K562 (cell line): Measurements from ENCODE around the gene PURA.

Source experiments
- CC2D1A ChIP-seq: fragments of 450-650 bp; IDR thresholded peaks from 2 replicates; pipeline ENCODE4 v1.6.1; 2017; ENCODE audit warnings: mild to moderate bottlenecking
- ELF4 ChIP-seq: fragments of 450-650 bp; formaldehyde crosslinking; IDR thresholded peaks from 2 replicates; pipeline ENCODE4 v1.4.0; 2022; ENCODE audit warnings: missing genetic modification characterization
- ETV5 ChIP-seq: sonication (generic); formaldehyde crosslinking; IDR thresholded peaks from 2 replicates; pipeline ENCODE4 v1.4.0; 2020; ENCODE audit warnings: low read depth, mild to moderate bottlenecking, missing genetic modification reagents
- EZH2 ChIP-seq: IDR thresholded peaks from 2 replicates; pipeline ENCODE4 v1.6.1; 2012; ENCODE audit warnings: low read depth, mild to moderate bottlenecking, inconsistent platforms, low read length, borderline replicate concordance
- NBN ChIP-seq: fragments of 450-650 bp; IDR thresholded peaks from 2 replicates; pipeline ENCODE4 v1.6.1; 2016; ENCODE audit warnings: low read depth, mild to moderate bottlenecking
- POLR2H ChIP-seq: IDR thresholded peaks from 2 replicates; pipeline ENCODE4 v1.6.1; 2016; ENCODE audit warnings: missing genetic modification characterization, low read depth, mild to moderate bottlenecking, control low read depth, missing compliant biosample characterization, moderate library complexity
- PYGO2 ChIP-seq: fragments of 450-650 bp; IDR thresholded peaks from 2 replicates; pipeline ENCODE4 v1.6.1; 2016; ENCODE audit warnings: mild to moderate bottlenecking, missing genetic modification characterization, moderate library complexity, missing compliant biosample characterization
- ZFP36 ChIP-seq: fragments of 150-350 bp; IDR thresholded peaks from 2 replicates; pipeline ENCODE4 v1.6.1; 2018; ENCODE audit warnings: low read length, low read depth; ENCODE audit not compliant: partially characterized antibody
- TF ChIP-seq, protein P1 (sequence below): sonication (generic); formaldehyde crosslinking; IDR thresholded peaks from 2 replicates; pipeline ENCODE4 v1.8.1; 2023; ENCODE audit warnings: mild to moderate bottlenecking, missing genetic modification reagents
- TF ChIP-seq, protein P2 (sequence below): sonication (generic); formaldehyde crosslinking; IDR thresholded peaks from 2 replicates; pipeline ENCODE4 v1.8.0; 2022; ENCODE audit warnings: missing genetic modification reagents, mild to moderate bottlenecking, moderate library complexity, borderline replicate concordance

DNA sequence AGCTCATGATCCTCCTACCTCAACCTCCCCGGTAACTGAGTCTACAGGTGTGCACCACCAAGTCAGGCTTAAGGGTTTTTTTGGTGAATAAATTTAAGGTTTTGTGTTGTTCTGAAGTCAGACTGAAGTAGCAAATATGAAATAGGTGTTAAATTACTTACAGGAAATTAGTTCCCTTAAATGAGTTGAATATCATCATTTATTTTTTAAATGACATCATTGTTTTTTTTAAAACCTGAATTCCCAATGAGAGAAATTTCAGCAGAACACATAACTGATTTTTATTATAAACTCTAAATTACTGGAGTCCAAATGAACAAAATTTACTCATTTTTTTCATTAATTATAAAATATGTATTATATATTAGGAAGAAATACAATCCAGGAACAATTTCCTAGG is 37.8 kb upstream of the PURA start:
- no peak for TF ChIP-seq POLR2H (tag)
- TF ChIP-seq ZFP36 = no peak
- TF ChIP-seq, protein P1, sequence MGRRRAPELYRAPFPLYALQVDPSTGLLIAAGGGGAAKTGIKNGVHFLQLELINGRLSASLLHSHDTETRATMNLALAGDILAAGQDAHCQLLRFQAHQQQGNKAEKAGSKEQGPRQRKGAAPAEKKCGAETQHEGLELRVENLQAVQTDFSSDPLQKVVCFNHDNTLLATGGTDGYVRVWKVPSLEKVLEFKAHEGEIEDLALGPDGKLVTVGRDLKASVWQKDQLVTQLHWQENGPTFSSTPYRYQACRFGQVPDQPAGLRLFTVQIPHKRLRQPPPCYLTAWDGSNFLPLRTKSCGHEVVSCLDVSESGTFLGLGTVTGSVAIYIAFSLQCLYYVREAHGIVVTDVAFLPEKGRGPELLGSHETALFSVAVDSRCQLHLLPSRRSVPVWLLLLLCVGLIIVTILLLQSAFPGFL (CRISPR knock-in tag) = no peak
- no peak for TF ChIP-seq NBN
- TF ChIP-seq ETV5 (CRISPR knock-in tag) = no peak
- TF ChIP-seq EZH2 = no peak
- TF ChIP-seq, protein P2, sequence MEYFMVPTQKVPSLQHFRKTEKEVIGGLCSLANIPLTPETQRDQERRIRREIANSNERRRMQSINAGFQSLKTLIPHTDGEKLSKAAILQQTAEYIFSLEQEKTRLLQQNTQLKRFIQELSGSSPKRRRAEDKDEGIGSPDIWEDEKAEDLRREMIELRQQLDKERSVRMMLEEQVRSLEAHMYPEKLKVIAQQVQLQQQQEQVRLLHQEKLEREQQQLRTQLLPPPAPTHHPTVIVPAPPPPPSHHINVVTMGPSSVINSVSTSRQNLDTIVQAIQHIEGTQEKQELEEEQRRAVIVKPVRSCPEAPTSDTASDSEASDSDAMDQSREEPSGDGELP (CRISPR knock-in tag) = no peak
- no peak for TF ChIP-seq ELF4 (CRISPR knock-in tag)
- TF ChIP-seq PYGO2 = no peak
- no peak for TF ChIP-seq CC2D1A
